ENCODE measurements around the gene DLX3. TPM values are rescaled to one million over a fixed set of nuclear protein-coding genes. Genes with fewer than 3 reads are reported as not detected.

Gene DLX3
- total RNA-seq, 1 experiment from 2014 or later = 0.18 TPM

DNA sequence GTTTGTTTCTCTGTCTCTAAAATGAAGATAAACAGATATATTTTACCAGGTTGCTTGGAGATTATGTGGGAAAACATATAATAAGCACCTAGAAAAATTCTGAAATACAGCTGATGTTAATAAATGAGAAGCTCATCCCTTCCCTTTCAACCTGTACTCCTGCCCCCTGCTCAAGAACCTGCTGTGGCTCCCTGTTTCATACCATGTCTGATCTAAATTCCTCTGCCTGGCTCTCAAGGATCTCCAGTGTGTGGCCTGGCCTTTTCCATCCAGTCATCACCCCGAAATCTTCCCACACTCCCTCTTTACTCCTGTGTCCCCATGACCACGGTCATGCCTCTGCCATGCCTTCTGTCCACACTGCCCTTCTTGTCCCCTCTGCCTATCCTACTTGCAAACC lies 45.4 kb downstream of the DLX3 start:
- TF ChIP-seq, protein P1, sequence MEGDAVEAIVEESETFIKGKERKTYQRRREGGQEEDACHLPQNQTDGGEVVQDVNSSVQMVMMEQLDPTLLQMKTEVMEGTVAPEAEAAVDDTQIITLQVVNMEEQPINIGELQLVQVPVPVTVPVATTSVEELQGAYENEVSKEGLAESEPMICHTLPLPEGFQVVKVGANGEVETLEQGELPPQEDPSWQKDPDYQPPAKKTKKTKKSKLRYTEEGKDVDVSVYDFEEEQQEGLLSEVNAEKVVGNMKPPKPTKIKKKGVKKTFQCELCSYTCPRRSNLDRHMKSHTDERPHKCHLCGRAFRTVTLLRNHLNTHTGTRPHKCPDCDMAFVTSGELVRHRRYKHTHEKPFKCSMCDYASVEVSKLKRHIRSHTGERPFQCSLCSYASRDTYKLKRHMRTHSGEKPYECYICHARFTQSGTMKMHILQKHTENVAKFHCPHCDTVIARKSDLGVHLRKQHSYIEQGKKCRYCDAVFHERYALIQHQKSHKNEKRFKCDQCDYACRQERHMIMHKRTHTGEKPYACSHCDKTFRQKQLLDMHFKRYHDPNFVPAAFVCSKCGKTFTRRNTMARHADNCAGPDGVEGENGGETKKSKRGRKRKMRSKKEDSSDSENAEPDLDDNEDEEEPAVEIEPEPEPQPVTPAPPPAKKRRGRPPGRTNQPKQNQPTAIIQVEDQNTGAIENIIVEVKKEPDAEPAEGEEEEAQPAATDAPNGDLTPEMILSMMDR (conservative IDR thresholded peaks at IDR 0.05; ENCODE audit: low read depth, low read length) = no peak
- TF ChIP-seq EZH2phosphoT487 (IDR thresholded peaks at IDR 0.05; ENCODE audit: borderline replicate concordance, low read length) (no peak), EZH2 (IDR thresholded peaks at IDR 0.05; ENCODE audit: low read length, unreplicated experiment) (no peak)
- Histone ChIP-seq H3K4me1 (ENCODE audit: insufficient read depth, low read length) (peaks cover 25% of the 10 kb centered on the region), H4K20me1 (ENCODE audit: low read length) (no peaks in the 10 kb centered on the region), H3K9me3 (ENCODE audit: low read length) (no peaks in the 10 kb centered on the region), H3K36me3 (ENCODE audit: low read depth, low read length) (no peaks in the 10 kb centered on the region), H3K27ac (ENCODE audit: low read length) (no peak overlapping the region), H3K4me2 (ENCODE audit: low read length) (no peak overlapping the region), H3K27me3 (ENCODE audit: low read length) (no peaks in the 10 kb centered on the region), H3F3A (ENCODE audit: low read length, unreplicated experiment) (no peaks in the 10 kb centered on the region), H3K9ac (ENCODE audit: low read length) (no peak overlapping the region), H3K79me2 (ENCODE audit: low read length) (no peaks in the 10 kb centered on the region), H3K9me2 (replicated peaks; ENCODE audit: low read length) (no peaks in the 10 kb centered on the region), H2AFZ (ENCODE audit: low read length) (no peak overlapping the region), H3K4me3 (ENCODE audit: low read length) (no peak overlapping the region)
- intact Hi-C loops (cut with micrococcal nuclease) = loop anchor here (5.0 kb wide), 1 partner anchor 47 kb away; no protein-coding TSS in a partner anchor
- ATAC-seq (no peak), DNase-seq (no peak)
- CTCF ChIA-PET = no interaction called here
- POLR2A ChIA-PET (ENCODE audit: unreplicated experiment) = no interaction called here
- no TSS peak for BruUV-seq (replicated peaks)

DNA sequence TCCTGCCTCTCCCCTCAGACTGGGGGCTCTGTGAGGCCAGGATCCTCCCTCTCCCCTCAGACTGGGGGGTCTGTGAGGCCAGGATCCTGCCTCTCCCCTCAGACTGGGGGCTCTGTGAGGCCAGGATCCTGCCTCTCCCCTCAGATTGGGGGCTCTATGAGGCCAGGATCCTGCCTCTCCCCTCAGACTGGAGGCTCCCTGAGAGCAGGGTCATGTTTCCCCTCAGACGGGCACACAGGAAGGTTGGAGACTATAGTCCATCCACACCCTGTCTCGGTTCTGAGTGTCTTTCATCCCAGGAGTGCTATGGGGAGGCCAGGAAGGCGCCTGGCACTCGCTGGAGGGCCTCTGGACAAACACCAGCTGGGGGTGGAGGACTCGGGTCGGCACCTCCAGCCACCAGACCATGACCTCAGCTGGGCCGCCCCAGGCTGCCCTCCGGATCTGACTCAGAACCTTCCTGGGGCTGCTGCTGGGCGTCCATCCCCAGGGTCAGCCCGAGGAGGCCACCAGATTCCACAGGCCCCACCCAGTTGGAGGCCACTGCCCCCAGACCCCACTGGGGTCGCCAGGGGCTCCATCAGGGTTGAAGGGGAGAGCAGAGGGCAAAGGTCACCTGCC lies 48.0 kb downstream of the DLX3 start:
- Histone ChIP-seq H3K9me3 (ENCODE audit: low read length) (no peaks in the 10 kb centered on the region), H3K27ac (ENCODE audit: low read length) (no peak overlapping the region), H2AFZ (ENCODE audit: low read length) (no peak overlapping the region), H3K4me1 (ENCODE audit: insufficient read depth, low read length) (peaks cover 8% of the 10 kb centered on the region), H3K27me3 (ENCODE audit: low read length) (0 out of 2 replicates have a peak, but pooled peaks cover under 1% of the 10 kb centered on the region), H3K9ac (ENCODE audit: low read length) (no peak overlapping the region), H3K36me3 (ENCODE audit: low read depth, low read length) (no peaks in the 10 kb centered on the region), H3K79me2 (ENCODE audit: low read length) (no peaks in the 10 kb centered on the region), H3K4me3 (ENCODE audit: low read length) (no peak overlapping the region), H3K4me2 (ENCODE audit: low read length) (no peak overlapping the region), H4K20me1 (ENCODE audit: low read length) (no peaks in the 10 kb centered on the region), H3F3A (ENCODE audit: low read length, unreplicated experiment) (no peaks in the 10 kb centered on the region), H3K9me2 (replicated peaks; ENCODE audit: low read length) (no peaks in the 10 kb centered on the region)
- no TSS peak for BruUV-seq (replicated peaks)
- DNase-seq (no peak), ATAC-seq (no peak)
- TF ChIP-seq EZH2phosphoT487 (IDR thresholded peaks at IDR 0.05; ENCODE audit: borderline replicate concordance, low read length) = no peak
- TF ChIP-seq, protein P1 (conservative IDR thresholded peaks at IDR 0.05; ENCODE audit: low read depth, low read length) = no peak
- TF ChIP-seq EZH2 (IDR thresholded peaks at IDR 0.05; ENCODE audit: low read length, unreplicated experiment) = no peak
- CTCF ChIA-PET = no interaction called here
- POLR2A ChIA-PET (ENCODE audit: unreplicated experiment) = no interaction called here
- intact Hi-C loops (cut with micrococcal nuclease) = no loop called here

DNA sequence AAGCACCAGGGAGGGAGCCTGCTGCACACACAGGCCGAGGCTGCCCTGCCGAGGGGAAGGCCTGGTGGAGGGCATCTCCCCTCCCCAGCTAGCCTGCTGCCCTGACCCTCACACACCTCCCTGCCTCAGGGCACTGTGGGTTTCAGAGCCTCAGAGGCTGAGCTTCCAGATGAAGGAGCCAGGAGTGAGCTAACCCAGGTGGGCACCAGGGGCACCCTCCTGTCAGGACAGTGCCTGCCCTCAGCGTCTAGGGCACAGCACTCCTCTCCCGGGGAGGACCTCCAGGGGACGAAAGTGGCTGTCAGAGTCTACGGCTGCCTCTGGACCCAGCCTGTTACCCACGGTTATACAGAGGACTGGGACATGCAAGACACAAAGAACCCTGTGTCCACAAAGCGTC lies 48.8 kb downstream of the DLX3 start:
- intact Hi-C loops (cut with micrococcal nuclease) = no loop called here
- BruUV-seq (replicated peaks) = no TSS peak
- H3K36me3 ChIP-seq (ENCODE audit: low read depth, low read length) = no peaks in the 10 kb centered on the region
- no peak overlapping the region for H3K9ac ChIP-seq (ENCODE audit: low read length)
- POLR2A ChIA-PET (ENCODE audit: unreplicated experiment) = no interaction called here
- no peak overlapping the region for H3K4me3 ChIP-seq (ENCODE audit: low read length)
- no peaks in the 10 kb centered on the region for H3K9me3 ChIP-seq (ENCODE audit: low read length)
- H3K79me2 ChIP-seq (ENCODE audit: low read length) = no peaks in the 10 kb centered on the region
- H3F3A ChIP-seq (ENCODE audit: low read length, unreplicated experiment) = no peaks in the 10 kb centered on the region
- CTCF ChIA-PET = no interaction called here
- H2AFZ ChIP-seq (ENCODE audit: low read length) = no peak overlapping the region
- H3K9me2 ChIP-seq (replicated peaks; ENCODE audit: low read length) = no peaks in the 10 kb centered on the region
- 0 out of 2 replicates have a peak, but pooled peaks cover 9% of the 10 kb centered on the region for H3K27me3 ChIP-seq (ENCODE audit: low read length)
- no peak overlapping the region for H3K27ac ChIP-seq (ENCODE audit: low read length)
- no peaks in the 10 kb centered on the region for H3K4me1 ChIP-seq (ENCODE audit: insufficient read depth, low read length)
- DNase-seq = no peak
- no peak for TF ChIP-seq EZH2 (IDR thresholded peaks at IDR 0.05; ENCODE audit: low read length, unreplicated experiment)
- H3K4me2 ChIP-seq (ENCODE audit: low read length) = no peak overlapping the region
- no peaks in the 10 kb centered on the region for H4K20me1 ChIP-seq (ENCODE audit: low read length)
- no peak for ATAC-seq
